Parathyroid adenoma (tissue), 2 donors: ENCODE measurements around the gene PRELID2.

ENCODE experiments used
- H2AFZ ChIP-seq: fragments of 300-600 bp; sonication (generic); one replicate; pipeline ENCODE4 v1.7.0; 2017; ENCODE audit warnings: antibody characterized with exemption, mild to moderate bottlenecking
- H3K27ac ChIP-seq: fragments of 300-600 bp; sonication (generic); one replicate; pipeline ENCODE4 v1.7.0; 2017
- H3K27me3 ChIP-seq: fragments of 300-600 bp; sonication (generic); one replicate; pipeline ENCODE4 v1.7.0; 2017; ENCODE audit warnings: low read length; ENCODE audit not compliant: control insufficient read depth, insufficient read depth
- H3K36me3 ChIP-seq: fragments of 300-600 bp; sonication (generic); one replicate; pipeline ENCODE4 v1.7.0; 2017; ENCODE audit warnings: low read length; ENCODE audit not compliant: control insufficient read depth, insufficient read depth
- H3K4me1 ChIP-seq: fragments of 300-600 bp; sonication (generic); one replicate; pipeline ENCODE4 v1.7.0; 2017; ENCODE audit warnings: control low read depth
- H3K4me2 ChIP-seq: fragments of 300-600 bp; sonication (generic); one replicate; pipeline ENCODE4 v1.7.0; 2017; ENCODE audit warnings: low read length
- H3K4me3 ChIP-seq: fragments of 300-600 bp; sonication (generic); one replicate; pipeline ENCODE4 v1.7.0; 2017; ENCODE audit warnings: low read depth, low read length
- H3K79me2 ChIP-seq: fragments of 300-600 bp; sonication (generic); one replicate; pipeline ENCODE4 v1.7.0; 2017; ENCODE audit warnings: control low read depth
- H3K9ac ChIP-seq: fragments of 300-600 bp; sonication (generic); one replicate; pipeline ENCODE4 v1.7.0; 2017; ENCODE audit warnings: mild to moderate bottlenecking
- H3K9me3 ChIP-seq: fragments of 300-600 bp; sonication (generic); one replicate; pipeline ENCODE4 v1.7.0; 2017; ENCODE audit warnings: low read length; ENCODE audit not compliant: control insufficient read depth
- CTCF ChIP-seq: fragments of 300-600 bp; sonication (generic); IDR thresholded peaks from one replicate; pipeline ENCODE4 v1.7.0; 2017; ENCODE audit warnings: antibody characterized with exemption, mild to moderate bottlenecking
- donor health status: primary hyperparathyroidism.

Gene PRELID2

GRCh38 chr5:145859453-145859852 lies 24.3 kb upstream of the PRELID2 start:
- Histone ChIP-seq H3K4me3 (no peak overlapping the region), H3K27me3 (no peaks in the 10 kb centered on the region), H3K4me1 (no peaks in the 10 kb centered on the region), H3K9me3 (no peaks in the 10 kb centered on the region), H3K4me2 (no peak overlapping the region), H3K9ac (no peak overlapping the region), H2AFZ (no peak overlapping the region), H3K36me3 (no peaks in the 10 kb centered on the region), H3K27ac (no peak overlapping the region), H3K79me2 (no peaks in the 10 kb centered on the region)
- TF ChIP-seq CTCF: no peak

- Histone ChIP-seq H3K9me3 (no peaks in the 10 kb centered on the region), H3K79me2 (no peaks in the 10 kb centered on the region), H2AFZ (no peak overlapping the region), H3K36me3 (no peaks in the 10 kb centered on the region), H3K4me2 (no peak overlapping the region), H3K9ac (no peak overlapping the region), H3K27me3 (no peaks in the 10 kb centered on the region), H3K27ac (no peak overlapping the region), H3K4me3 (no peak overlapping the region), H3K4me1 (no peaks in the 10 kb centered on the region)
- no peak for TF ChIP-seq CTCF
Observed at GRCh38 chr5:145858959-145859358, 23.8 kb upstream of the PRELID2 start.

- H3K27me3 ChIP-seq: no peaks in the 10 kb centered on the region
- H3K4me1 ChIP-seq: no peaks in the 10 kb centered on the region
- no peaks in the 10 kb centered on the region for H3K36me3 ChIP-seq
- peak overlapping the region; percentile 11 for H3K27ac ChIP-seq
- no peaks in the 10 kb centered on the region for H3K79me2 ChIP-seq
- peak overlapping the region; percentile 84 for H2AFZ ChIP-seq
- no peaks in the 10 kb centered on the region for H3K9me3 ChIP-seq
- H3K4me2 ChIP-seq: peak overlapping the region; percentile 64
- no peak overlapping the region for H3K9ac ChIP-seq
- no peak for TF ChIP-seq CTCF
- peak overlapping the region; percentile 42 for H3K4me3 ChIP-seq
Observed at GRCh38 chr5:145856285-145856818, 21.2 kb upstream of the PRELID2 start.

GRCh38 chr5:145855763-145856267 lies 20.7 kb upstream of the PRELID2 start:
- H3K79me2 ChIP-seq: no peaks in the 10 kb centered on the region
- TF ChIP-seq CTCF: no peak
- H3K9me3 ChIP-seq: no peaks in the 10 kb centered on the region
- peak overlapping the region; percentile 84 for H2AFZ ChIP-seq
- H3K4me3 ChIP-seq: no peak overlapping the region
- H3K36me3 ChIP-seq: no peaks in the 10 kb centered on the region
- peak overlapping the region; percentile 64 for H3K4me2 ChIP-seq
- no peaks in the 10 kb centered on the region for H3K27me3 ChIP-seq
- no peaks in the 10 kb centered on the region for H3K4me1 ChIP-seq
- peak overlapping the region; percentile 11 for H3K27ac ChIP-seq
- H3K9ac ChIP-seq: no peak overlapping the region

- peak overlapping the region; percentile 22 for H2AFZ ChIP-seq
- no peak overlapping the region for H3K9ac ChIP-seq
- H3K4me1 ChIP-seq: no peaks in the 10 kb centered on the region
- H3K4me3 ChIP-seq: no peak overlapping the region
- H3K27me3 ChIP-seq: no peaks in the 10 kb centered on the region
- H3K36me3 ChIP-seq: no peaks in the 10 kb centered on the region
- no peak overlapping the region for H3K27ac ChIP-seq
- no peak overlapping the region for H3K4me2 ChIP-seq
- H3K79me2 ChIP-seq: no peaks in the 10 kb centered on the region
- TF ChIP-seq CTCF: no peak
- no peaks in the 10 kb centered on the region for H3K9me3 ChIP-seq
Observed at GRCh38 chr5:145854651-145855258, 19.6 kb upstream of the PRELID2 start.
